C1 segment of cervical spinal cord (tissue), 14 donors: Measurements from ENCODE around the gene CCDC88C.
A peak's percentile ranks its signal among the peaks of the same experiment; 100 is the strongest.
"Not testable (repeated sequence)": the region's sequence is repeated elsewhere in the genome, so short reads cannot be mapped to it uniquely, and the experiment has no call there.

Experiments used
- DNase-seq, 14 donors: peaks; one replicate each; lab custom pipeline; 2025; lab: John Stamatoyannopoulos, UW

The CCDC88C gene

DNA sequence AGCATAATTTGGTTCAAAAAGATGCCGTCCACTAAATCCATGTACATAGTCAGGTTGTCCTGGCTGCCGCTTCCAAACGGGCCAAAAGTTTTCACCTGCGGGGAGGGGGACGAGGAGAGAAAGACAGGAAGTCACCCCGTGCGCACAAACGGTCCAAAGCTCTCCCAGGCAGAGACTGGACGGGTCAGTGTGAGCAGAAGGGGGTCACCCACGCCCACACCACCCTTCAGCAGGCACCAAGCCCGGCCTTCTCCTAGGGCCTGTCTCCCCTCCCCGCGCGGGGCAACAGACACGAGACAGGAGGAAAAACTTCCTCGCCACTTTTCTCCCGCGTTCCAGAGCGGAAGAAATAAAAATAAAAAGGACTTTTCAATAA is 888 bp downstream of the CCDC88C start:
- DNase-seq: no peak

DNA sequence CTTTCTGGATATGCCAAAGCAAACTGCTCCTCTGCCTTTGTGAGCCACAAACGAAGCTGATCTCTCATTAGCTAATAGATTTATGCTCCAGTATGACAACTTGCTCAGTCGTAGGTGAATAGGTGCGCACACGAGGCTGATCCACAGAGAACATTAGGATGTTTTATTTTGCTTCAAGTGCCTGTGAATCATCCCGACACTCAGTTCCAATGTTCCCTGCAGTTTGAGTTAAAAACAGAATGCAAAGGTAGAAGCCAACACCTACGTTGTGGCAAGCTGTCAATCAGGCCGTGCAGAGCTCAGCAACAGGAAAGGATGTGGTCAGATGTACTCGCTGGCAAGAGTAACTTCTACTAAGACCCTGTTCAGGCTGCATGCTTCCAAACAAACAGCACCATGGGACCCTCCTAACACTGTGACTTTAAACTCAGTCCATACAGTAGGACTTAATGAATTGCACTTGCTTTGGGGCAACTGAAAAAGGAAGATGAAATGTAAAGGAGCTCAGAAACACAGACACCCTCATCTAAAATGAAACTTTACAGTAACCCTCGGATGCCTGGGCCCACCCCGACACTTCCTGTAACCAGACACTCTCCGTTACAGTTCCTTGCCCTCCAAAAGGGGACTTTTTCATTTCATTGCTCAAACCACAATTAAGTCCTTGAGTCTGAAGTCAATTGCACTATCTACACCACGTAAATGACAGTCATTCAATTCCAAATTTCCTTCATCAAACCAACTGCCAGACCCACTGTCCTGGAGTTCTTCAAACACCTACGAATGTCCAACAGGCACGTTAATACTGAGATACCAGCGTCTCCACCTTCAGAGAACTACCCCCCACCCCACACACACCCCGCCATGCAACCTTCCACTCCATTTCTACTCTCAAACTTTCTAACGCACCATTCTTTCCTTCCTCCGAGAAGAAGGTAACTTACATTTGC is 1.6 kb downstream of the CCDC88C start:
- DNase-seq: peak in 1 of 14 donors; percentile 5

DNA sequence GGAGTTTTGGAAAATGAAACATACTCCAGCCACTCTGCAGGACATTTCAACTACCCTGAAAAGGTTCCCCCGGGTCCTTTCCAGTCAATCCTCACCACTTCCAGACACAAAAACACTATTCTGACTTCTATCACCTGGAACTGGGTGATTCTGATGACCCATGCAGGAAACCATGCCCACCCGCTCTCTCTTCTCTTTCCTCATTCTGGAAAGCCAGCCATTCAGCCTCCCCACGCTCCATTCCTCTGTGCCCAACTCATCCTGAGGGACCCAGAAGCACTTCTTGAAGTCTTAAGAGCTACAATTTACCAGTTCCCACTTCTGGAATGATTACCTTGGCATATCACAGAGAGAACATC is 3.2 kb downstream of the CCDC88C start:
- no peak for DNase-seq

DNA sequence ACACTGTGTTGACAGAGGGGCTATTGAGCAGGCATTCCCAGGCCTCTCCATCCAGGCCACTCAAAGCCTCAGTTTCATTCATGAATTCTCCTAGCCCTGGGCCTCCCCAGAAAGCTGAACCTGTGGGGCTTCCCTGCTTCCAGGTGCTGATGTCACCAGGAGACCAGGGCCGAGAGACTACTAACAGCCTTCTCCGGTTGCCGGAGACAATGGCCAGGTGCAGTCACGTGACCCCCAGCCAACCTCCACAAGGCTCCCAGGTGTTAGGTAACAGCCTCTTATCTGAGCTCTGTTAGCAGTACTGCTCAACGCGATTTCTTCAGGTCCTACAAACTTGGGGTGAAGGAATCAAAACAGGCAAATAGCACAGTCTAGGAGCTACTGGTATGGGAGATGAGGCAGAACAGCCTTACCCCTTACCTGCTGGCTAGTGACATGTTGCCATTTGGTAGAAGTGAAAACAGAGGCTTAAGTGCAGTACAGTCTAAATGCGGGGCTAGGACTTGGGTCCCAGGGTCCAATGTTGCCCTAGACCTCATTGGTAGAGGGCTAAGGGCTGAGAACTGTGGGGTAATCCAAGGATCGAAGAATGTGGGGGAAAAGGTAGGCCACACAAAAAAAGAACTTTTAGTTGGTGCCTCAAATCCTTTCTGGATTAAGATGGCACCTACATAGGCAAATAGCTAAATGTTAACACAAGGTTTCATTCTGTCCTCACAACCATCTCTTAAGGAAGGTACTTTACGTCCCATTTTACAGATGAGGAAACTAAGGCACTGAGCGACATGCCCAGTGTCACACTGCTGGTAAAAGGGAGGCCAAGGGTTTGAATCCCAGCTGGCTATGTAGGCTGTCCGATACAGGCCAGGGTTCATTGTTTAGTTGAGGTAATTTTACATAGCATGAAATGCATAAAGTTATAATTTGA is 3.8 kb downstream of the CCDC88C start:
- DNase-seq: no peak

DNA sequence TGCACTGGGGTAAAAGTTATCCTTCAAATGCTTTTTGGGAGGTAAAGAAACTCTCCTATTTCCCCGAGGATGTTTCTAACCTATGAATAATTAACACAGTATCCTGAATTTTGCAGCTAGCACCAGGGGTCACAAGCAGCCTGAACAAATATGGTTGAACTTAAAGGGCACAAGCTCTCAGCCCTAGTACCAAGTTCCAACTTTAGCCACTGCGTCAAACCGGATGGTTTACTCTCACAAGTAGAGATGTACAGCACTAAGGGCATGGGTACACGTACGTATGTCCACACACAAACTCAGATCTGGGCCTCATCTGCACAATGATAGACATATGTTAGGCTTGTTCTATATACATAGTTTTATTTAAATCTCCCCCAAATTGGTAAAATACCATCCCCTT is 4.7 kb downstream of the CCDC88C start:
- no peak for DNase-seq

DNA sequence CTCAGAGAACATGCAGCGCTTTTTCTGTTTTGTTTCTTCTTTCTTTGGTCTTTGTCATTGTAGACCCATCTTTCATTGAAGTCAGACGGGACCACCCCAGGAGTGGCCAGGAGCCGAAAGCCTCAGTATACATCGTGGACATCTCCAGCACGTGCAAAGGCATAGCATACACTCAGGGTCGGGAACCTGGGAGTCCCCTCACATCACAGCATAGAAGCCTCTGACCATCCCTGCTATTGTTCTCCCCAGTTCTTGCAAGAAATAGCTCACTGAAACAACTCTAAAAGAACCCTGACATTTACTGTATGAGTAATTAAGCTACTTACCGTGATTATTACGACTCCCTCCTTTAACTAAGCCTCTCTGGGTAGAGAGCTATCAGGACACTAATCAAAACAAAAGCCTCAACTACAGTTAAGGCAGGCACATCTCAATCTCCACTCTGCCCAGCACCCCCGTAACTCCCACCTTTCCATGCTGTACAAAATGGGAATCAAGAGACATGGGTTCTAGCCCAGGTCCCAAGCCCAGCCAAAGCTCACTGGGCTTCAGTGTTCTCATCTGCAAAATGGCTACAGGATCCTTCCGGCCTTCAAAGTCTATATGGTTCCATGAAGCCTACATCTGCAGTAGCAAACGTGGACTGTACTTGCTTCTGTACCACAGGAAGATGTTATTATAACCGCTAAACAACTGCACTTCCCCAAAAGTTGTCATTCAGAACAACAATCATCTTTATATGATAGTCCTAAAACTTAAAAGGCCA is 6.7 kb downstream of the CCDC88C start:
- no peak for DNase-seq

DNA sequence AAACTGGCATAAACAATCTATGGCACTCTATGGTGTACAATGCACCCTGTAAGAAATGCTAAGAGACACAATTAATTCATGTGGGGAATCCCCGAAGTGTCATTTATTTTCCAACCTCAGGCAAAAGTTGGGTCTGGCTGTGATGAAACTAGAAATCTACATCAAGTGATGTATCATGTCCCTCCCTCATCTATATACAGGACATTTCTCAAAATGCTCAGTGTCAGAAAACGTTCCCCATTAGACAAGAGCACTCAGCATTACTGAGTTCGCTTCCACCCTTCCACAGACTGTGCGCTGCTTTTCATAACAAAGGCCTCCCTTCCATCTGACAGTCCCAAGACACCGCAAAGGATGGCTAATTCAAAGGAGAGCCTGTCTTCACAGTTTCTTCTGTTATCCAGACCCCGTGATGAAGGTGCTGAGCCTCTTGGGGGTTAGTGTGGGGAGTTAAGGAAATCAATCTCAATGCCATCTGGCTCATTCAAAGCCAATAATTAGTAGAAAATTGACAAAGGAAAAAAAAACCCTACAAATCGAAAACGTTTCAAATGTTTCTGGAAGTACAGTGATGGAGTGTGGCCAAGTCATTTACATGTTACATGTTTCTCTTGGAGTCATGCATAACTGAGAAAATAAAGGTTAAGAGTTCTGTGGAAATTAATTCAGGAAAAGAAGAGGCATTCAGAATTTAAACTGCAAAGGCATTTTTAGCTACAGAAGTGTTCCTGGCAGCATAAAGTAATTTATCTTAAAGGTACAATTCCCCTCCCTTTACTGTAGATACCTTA is 7.5 kb downstream of the CCDC88C start:
- DNase-seq: no peak

DNA sequence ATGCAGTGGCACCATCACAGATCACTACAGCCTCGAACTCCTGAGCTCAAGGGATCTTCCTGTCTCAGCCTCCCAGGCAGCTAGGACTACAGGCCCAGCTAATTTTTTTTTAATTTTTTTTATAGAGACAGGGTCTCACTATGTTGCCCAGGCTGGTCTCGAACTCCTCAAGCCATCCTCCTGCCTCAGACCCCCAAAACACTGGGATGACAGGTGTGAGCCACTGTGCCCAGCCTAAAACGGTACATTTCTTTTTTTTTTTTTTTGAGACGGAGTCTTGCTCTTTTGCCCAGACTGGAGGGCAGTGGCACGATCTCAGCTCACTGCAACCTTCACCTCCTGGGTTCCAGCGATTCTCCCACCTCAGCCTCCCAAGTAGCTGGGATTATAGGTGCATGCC is 8.4 kb downstream of the CCDC88C start:
- not testable (repeated sequence) for DNase-seq

DNA sequence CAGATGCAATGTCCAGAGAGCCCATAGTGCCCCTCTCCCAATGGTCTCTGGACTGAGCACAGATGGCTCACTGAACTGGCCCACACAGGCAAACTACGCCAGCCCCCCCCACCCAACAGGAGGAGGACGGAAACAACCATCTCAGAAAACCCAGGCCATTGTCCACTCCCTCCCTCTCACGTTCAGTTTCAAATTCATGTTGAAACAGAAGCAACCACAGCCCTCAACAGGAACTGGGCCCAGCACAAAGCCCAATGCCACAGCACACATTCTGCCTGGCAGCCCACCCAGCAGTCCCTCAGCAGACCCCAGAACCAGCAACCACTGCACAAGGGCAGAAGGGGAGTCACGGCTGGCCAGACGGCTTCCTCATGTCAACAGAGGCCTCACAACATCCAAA is 10.6 kb downstream of the CCDC88C start:
- DNase-seq: no peak

DNA sequence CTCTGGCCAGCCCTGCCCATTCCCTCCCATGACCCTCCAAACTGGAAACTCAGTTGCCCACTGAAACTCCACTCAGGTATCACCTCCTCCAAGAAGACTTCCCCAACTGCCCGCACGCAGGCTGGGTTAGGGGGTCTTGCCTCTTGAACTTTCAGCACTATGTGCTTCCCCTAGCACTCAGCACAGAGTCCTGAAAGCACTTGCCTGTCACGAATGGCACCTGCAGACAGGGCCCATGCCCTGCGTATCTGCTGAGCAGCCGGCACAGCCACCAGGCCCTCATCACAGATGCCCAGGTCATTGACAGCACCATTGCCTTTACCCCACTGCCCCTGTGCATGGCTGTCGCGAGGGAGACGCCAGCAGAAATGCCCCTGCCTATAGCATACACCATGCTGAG is 11.2 kb downstream of the CCDC88C start:
- DNase-seq: no peak

DNA sequence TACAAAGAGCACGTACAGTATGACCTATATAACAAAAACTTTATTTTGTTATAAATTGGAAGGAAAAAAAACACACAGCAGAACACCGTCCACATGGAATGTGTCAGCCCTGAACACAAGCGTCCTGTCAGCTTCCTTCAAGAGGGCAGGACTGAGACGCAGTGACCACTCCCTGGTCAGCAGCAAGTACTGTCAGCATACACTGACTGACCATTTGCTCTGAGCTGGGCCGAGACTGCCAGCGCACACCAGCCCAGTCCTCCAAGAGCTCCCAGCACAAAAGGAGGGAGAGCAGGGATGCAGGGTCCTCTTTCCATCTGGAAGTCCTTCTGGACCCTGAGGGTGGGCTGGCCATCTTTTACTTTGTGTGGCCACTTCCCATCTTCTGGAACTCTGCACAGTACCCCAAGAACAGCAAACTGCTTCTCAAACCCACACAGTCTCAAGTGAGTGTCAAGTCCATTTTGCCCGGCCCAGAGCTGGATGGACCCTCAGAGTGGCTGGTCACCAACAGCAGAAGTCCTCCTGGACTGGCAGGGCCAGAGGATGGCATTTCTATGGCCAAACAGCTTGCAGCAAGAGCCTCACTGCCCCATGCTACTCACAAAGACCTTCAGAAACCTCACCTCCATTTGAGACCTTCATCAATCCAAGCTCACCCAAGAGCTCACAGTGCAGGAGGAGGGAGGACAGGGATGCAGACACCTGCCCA is 11.7 kb downstream of the CCDC88C start:
- DNase-seq: no peak

DNA sequence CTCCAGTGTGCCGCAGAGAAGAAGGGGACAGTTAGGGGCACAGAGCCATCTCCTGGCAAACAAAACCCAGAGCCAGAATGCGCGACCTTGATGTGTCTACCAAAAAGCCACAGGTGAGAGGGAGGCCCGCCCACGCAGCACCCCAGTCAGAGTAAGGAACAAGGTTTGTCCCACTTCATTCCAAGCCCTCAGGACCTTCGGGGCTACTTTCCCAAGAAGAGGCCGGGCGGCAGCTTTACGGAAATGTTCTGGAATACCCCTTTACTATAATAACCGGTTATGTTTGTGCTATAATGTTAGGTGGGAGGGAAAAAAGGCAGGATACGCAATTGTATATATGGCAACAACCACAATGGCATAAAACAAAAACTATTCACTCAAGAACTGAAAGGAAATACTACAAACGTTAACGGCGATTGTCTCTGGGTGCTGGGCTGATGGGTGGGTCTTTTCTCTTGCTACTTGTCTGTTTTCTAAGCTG is 12.3 kb downstream of the CCDC88C start:
- no peak for DNase-seq

DNA sequence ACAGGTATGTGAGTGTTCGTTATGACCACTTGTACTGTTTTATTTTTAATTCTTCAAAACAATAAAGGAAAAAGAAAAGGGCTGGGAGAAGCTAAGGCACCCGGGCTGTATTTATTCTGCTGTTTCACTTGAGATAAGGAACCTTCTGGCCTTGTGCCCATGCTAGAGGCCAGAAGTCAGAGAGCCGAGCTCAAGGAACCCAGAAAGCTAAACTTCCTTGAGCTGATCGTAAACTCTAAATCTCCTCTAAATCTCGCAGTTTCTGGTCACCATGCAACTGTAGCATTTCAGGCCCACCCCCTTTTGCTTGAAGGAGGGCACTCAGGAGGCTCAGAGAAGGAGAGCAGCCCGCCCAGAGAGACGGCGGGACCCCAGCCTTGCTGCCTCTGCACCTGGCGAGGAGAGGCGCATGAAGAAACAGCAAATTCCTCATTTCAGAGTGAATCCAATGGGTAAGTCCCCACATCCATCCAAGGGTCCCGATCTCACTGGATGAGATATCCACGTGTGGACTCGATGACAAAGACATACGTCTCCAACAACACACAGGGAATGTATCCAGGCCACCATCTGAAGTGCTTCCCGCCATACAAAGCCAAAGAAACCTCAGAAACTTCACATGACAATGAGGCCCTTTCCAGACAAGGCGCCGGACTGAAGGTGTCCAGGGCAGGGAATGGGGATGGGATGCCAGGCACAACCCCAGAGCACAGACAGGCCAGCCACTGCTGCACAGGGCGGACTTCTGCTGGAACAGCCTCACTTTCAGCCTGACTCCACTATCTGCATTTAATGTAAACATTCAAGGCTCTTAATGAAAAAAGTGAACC is 14.6 kb downstream of the CCDC88C start:
- DNase-seq: no peak

DNA sequence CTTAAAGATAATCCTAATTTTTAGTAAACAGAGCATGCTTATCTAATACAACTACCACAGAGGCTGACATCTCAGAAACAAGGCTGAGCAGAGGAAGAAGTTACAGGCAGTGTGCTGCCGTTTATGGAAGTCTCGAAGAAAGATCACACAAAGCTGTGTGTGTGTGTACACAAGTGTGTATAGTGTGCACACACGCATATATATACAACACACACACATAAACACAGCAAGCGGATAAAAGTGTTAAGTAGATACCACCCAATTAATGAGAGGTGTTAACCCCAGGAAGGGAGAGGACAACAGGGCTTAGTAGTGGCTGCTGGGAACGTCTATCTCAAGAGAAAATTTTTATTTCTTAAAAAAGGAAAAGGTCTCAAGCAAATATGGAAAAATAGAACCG is 15.3 kb downstream of the CCDC88C start:
- DNase-seq: no peak

DNA sequence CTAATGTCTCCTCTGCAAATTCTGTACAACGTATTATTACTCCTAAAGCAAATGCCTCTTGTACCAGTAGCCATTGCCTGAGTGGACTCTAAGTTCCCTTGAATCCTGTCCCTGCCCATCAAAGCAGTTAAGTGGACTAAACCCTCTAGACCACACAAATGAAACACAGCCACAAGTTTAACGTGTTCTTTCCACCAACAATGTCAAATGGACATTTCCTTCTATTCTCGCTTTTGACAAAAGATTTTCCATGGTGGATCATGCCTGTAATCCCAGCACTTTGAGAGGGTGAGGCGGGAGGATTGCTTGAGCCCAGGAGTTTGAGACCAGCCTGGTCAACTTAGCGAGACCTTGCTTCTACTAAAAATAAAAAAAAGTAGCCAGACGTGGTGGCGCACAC is 15.9 kb downstream of the CCDC88C start:
- DNase-seq: no peak

DNA sequence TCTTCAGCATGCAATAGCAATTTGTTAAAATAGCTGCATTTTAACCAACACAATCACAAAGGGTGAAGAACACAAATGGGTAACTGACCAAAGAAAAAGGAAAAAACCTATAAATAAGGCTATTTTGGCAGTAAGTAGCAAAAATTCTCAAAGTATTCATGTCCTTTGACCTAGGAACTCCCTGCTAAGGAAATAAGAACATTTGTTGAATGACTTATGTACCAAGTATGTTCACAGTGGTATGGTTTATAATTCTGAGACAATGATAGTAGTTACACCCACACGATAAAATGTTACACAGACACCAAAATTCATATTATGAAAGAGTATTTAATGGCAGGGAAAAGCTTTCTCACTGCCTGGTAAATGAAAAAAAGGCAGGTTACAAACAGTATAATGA is 16.9 kb downstream of the CCDC88C start:
- no peak for DNase-seq

DNA sequence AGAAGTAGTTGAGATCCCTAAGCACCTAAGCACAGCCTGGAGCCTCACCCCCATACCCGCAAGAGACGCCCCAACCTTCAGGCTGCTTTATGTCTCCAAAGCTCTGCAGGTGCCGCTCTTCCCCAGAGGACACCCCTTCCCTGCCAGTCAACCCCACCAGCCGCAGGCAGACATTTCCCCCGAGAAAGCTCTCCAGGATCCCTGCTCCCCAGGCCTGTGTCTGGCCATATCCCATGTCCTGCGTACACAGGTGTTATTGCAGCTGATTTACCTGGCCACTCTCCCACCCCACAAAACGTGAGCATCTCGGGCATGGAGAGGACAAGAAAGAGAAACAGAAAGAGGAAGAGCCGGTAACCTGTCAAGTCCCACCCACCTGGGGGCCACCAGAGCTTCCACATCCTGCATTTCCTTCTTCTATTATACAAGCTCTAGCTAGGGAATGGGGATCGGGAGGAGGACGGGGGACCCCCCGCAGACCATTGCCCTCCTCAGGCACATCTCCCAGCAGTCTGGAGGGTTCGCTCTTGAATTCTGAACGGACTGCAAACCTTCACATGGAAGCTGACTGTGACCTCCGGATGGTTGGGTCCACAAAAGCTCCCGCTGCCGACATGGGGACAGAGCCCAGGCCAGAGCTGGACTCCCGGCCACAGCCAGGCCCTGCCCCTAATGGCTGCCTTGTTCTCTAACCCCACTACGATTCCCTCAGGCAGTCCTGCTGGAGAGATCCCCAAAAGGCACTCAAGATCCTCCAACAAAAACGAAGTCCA is 17.6 kb downstream of the CCDC88C start:
- DNase-seq: no peak

DNA sequence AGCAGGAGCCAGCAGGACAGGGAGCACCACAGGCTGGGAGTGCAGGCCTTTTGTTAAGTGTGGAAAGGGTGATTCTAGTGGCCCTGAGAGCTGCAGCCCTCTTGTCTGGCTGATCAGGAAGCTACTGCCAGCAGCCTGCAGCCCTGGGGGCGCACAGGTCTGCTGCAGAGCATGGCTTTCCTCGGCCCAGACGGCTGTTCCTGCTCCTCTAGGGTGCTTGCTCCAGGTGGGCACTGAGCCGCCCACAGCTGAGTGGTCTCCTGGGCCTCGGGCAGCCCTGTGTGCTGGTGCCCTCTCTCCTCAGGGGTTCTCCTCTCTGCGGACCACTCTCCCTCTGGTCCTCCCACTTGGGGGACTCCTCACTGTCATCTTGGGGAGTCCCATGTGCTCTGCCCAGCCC is 18.9 kb downstream of the CCDC88C start:
- DNase-seq: no peak
